HG03095 (cell line): ENCODE measurements around the gene CLTC.
"Not testable (repeated sequence)": the region's sequence is repeated elsewhere in the genome, so short reads cannot be mapped to it uniquely, and the experiment has no call there.

Source experiments
- ATAC-seq: cut with Tn5 transposase; IDR thresholded peaks from one replicate; pipeline ENCODE4 v1.9.1; 2021; ENCODE audit warnings: moderate library complexity; ENCODE audit not compliant: unreplicated experiment

Gene CLTC

DNA sequence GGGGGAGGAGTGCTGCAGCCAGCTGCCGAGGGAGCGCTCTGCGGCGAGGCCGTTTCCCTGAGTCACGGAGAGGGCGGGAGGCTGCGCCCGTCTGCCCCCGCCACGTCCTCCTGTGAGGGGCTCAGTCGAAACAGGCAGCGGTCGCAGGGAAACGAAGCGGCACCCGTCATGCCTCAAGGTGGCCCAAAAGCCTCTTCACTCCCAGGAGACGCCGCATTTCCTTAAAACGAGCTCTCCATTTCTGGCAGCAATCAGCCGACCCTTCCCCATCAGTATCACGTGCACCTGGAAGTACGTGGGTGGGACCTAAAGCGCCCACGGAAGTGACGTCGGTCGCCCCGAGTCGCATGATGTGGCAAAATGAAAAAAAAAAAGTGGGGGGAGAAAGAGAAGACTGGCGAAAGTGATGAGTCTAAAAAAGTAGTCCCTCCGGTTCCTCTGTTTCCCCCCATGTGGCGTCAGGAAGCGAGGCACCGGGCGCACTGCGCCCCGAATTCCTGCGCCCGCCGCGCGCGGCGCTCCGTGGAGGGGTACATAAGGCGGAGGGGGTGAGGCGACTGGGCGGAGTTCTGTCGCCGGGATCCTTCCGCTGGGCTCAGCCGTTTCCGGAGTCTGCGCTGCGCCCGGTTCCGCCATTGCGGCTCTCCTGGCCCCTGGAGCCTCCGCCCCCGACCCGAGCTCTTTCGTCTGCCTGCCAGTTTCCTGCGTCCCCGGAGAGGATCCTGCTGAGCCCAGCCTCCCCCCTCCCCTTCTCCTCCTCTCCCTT lies at the start of gene CLTC:
Gene CLTC, plus strand, starts transcription at position 598 of the 766 bp plus-strand sequence. CDS start 237 bp downstream, outside the sequence.
- peak; percentile 74 for ATAC-seq

DNA sequence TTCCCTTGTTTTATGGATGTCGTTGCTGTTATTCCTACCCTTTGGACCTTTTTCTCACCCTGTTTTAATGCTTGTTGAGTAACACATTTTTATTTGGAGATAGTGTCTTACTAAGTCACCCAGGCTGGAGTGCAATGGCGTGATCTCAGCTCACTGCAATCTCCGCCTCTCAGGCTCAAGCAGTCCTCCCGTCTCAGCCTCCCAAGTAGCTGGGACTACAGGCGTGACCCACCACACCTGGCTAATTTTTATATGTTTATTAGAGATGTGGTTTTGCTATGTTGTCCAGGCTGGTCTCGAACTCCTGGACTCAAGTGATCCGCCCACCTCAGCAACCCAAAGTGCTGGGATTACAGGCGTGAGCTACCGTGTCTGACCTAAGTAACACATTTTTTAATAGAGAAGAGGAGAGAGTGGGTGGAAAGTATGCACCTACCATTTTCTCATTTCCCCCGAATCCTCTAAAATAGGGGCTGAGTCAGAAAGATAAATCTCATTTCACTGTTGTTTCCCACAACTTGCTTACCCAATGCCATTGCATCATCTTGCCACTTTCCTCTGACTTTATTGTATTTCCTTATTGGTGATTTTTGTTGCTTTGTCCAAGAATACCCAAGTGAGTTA lies 47.3 kb upstream of the CLTC start:
- no peak for ATAC-seq

DNA sequence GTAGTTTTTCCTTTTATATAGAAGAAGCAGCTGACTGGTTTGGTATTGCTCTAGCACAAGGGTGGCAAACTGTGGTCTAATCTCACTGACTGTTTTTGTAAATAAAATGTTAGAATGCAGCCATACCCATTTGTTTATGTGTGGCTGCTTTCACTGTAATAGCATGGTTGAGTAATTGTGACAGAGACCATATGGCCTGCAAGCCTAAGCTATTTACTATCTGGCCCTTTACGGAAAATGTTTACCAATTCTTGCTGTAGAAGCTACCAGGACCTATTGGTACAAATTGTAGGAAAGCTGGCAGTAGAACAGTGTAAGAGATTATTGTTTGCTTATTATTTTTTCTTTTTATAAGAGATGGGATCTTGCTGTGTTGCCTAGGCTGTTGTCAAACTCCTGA lies 35.5 kb upstream of the CLTC start:
- ATAC-seq: not testable (repeated sequence)

DNA sequence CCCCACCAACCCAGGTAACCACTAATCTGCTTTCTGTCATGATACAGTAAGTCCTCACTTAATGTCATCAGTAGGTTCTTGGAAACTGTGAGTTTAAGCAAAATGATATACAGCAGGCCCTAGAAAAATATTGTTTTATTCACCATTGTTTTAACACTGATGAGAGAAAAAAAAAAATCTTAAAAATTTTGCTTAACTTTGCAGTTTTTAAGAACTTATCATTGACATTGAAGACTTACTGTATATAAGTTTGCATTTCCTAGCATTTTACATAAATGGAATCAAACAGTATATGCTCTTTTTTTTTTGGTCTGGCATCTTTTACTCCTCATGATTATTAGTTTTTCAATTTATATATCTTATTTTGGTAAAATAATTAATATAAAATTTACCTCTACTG lies 19.5 kb upstream of the CLTC start:
- no peak for ATAC-seq

DNA sequence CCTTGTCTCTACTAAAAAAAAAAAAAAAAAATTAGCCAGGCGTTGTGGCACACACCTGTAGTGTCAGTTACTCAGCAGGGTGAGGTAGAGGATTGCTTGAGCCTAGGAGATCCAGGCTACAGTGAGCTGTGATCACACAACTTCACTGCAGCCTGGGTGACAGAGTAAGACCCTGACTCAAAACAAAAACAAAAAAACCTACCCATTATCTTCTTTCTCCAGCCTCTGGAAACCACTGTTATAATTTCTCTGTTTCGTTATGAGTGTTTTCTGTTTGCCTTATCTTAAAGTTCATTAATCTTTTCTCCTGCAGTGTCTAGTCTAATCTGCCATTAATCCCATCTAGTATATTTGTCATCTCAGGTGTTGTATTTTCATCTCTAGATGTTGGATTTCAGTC lies 18.6 kb upstream of the CLTC start:
- ATAC-seq: no peak

DNA sequence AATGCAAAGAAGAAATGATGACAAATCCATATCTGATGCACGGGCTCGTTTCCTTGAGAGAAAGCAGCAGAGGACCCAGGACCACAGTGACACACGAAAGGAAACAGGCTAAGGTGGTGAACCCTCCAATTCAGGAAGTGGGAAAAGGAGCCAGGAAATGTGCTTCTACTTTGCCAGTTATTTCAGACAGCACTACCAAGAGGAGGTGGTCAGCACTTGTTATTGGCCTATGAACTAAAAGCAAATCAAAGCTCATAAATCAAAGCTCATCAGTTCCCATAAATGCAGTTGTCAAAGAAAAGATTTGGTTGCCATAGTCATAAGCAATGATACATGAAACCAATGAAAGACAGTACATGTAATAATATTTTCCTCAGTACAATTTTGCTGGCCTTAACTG lies 12.6 kb upstream of the CLTC start:
- ATAC-seq: no peak

DNA sequence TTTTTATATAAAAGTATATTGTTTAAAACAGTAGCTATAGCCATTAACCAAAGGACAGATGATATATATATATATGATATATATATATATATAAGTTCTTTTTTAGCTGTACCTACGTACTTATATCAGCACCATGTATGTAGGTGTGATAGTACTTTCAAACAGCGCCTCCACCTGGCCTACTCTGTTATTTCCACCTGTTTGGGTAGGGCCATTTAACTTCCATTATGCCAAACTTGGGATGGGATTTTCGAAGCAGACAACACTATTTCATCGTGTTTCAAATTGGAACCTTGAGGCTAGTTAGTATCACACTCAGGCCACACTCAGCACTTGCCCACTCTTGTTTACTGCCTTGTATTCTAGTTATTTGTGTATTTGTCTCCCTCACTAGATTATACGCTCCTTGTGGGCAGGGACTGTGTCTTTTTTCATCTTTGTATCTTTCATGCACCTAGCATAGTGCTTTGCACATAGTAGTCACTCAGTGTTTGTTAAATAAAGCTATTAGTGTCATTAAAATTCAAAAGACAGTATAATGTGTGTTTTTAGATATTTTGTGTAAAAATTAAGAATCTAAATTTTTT lies 11.8 kb upstream of the CLTC start:
- ATAC-seq: no peak

DNA sequence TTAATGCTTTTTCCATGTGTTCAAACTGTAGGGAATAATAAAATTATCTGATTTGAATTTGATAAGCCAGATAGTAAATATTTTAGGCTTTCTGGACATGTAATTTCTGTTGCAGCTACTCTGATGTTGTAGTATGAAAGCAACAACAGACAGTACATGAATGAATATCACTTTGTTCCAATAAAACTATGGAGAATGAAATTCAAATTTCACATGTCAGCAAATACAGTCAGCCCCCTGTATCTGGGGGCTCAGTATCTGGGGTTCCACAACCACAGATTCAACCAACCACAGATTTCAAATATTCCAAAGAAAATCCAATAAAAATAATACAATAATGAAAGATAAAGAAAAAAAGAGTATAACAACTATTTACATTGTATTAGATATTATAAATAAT lies 8.2 kb upstream of the CLTC start:
- no peak for ATAC-seq

DNA sequence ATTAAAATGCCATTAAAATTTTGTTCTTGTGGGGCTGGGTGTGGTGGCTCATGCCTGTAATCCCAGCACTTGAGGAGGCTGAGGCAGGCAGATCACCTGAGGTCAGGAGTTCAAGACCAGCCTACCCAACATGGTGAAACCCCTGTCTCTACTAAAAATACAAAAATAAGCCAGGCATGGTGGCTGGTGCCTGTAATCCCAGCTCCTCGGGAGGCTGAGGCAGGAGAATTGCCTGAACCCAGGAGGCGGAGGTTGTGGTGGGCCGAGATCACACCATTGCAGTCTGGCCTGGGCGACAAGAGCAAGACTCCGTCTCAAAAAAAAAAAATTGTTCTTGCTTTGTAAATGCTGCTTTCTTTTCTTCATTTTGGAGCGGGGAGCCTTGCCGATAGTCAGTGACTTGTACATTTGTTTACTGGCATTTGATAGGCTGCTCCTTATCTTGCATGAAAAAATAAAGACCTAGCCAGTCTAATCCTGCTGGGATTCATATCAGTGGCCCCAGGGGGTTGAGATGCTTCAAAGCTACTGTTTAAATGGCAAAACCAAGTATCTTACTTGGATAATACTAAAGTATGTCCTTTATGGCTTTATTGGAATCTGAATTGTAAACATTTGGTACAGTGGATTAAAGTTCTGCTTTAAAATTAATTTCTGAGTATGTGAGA lies 3.3 kb upstream of the CLTC start:
- ATAC-seq: no peak

DNA sequence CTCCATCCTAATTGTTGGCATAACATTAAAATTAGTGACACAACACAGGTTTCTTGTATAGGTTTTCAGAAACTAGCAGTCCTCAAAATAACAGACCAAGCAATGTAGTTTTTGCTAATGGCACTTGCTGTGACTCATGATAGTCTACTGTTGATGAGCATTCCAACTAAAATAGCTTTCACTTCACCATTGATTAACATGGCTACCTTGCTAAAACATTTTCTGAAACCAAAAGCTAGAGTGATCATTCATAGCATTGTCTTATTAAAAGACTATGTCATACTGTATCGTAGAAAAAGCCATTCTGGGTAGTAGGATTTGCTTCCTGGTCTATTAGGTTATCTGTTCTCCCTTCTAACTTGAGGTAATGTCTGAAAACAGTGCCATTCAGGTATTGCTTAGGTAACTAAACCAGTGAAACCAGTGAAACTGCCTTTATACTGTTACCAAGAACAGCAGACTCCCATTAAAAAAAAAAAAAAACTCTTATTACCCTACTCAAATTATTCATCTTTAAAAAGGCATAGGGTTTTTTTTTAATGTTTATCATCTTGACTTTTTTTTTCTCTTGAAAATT lies 2.5 kb upstream of the CLTC start:
- ATAC-seq: no peak

DNA sequence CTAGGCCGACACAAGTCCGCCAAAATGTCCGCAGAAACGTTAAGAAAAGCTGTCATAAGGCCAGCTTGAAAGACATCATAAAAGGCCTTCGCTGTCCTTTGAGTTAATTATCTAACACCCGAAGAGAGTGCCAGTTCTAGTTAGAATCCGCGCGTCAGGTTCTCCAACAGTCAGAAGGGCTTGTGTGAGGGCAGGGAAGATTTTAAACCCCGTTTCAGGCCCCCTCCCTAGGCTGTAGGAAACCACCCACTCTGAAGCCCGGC lies 729 bp upstream of the CLTC start:
- no peak for ATAC-seq

DNA sequence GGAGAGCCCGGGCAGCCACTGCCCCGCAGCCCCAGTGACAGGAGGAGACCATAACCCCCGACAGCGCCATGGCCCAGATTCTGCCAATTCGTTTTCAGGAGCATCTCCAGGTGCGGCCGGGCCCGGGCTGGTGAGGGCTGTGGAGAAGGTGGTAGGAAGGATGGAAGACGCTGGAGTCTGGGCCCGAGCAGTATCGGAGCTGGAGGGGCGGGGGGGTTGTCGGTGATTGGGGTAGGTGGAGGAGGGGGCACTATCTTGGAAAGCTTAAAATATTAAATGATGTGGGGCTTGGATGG lies 317 bp downstream of the CLTC start:
- ATAC-seq: no peak

DNA sequence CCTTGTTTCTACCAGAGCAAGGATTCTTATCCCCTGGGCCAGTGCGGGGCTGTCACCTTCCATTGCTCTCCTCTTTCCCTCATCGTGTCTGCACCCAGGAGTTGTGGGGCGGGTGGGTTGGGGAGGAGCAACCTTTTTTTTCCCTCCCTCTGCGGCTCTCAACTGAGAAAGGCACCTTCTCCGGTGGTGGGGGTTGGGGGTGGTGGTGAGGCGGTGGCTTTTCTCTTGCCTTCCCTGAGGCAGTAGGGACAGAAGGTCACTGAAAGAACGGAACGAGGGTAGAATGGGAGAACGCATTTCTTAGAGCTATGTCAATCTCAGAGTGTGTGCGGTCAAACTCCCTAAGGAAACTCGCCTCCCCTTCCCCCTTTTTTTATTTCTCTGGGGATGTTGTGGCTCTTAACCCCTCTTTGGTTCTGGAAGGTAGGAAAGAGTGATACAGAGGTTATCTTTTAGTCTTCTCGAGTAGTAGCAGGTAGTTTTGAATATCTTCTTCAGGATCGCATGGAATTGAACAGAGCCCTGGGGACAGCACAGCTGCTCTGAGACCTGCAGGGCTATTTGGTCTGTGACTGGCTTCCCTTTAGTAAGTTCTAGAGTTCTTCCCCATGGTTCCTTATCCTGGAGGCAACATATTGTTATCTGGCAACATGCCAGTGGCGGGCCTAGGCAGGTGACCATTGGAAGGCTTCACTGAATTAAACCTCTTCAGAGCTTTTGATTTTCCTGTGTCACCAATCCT lies 994 bp downstream of the CLTC start:
- no peak for ATAC-seq

DNA sequence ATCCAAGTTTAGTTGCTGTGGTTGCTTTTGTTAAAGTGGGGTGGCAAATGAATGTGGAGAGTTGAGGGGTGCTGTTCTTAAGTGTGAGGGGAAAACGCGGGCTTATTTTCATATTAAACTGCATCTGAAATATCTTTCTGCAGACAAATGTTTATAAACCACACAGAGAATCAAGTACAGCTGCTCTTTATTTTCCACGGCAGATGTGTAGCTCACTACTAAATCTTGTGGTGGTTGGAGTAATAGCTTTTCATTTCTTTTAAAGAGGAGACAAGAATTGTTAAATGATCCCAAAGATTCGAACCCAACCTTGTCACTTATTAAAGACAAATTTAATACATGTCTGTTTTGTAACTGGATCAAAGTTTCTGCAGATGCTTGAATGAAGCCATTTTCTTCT lies 2.1 kb downstream of the CLTC start:
- no peak for ATAC-seq

DNA sequence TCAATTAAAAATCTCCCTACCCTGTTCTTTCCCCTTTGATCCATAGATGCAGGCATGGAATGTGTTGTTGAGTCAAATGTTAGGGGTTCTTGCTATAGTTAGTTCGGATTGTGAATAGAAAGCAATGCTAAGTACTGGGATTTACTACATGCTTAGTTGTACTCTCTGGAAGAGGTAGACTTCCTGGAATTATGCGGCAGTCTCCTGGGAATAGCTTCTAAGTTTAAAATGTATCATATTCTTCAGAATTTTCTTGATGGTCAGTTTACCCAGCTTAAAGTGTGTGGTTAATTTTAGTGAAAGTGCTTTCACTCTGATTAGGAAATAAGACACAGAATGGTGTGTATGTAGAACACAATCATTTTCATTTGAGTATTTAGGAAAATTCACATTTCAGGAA lies 3.5 kb downstream of the CLTC start:
- ATAC-seq: no peak

DNA sequence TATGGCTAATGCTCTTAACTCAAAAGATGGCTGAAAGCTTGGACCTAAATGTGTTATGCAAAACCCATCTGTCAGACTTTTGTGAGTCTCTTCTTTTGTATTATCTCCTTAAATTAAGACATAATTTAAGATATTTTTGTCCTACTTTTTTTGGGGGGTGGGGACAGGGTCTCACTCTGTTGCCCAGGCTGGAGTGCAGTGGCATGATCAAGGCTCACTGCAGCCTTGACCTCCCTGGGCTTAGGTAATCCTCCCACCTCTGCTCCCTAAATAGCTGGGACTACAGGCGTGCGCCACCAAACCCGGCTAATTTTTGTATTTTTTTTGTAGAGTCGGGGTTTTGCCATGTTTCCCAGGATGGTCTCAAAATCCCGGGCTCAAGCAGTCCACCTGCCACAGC lies 7.1 kb downstream of the CLTC start:
- ATAC-seq: no peak

DNA sequence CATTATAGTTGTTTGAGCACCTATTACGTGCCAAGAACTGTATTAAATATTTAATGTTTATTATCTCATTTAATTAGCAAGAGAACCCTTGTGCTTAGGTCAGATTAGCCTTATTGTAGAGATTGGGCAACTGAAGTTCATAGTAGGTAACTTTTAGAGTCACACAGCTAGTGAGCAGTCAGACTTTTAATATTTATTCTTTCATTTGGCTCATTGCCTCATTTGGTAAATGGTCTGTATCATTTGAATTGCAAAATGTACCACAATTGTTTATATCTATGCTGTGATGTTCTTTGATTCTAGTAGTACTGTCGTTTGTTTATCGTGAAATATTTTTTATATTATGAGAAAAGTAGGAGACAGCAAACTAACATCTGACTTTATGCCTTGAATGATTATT lies 7.6 kb downstream of the CLTC start:
- no peak for ATAC-seq

DNA sequence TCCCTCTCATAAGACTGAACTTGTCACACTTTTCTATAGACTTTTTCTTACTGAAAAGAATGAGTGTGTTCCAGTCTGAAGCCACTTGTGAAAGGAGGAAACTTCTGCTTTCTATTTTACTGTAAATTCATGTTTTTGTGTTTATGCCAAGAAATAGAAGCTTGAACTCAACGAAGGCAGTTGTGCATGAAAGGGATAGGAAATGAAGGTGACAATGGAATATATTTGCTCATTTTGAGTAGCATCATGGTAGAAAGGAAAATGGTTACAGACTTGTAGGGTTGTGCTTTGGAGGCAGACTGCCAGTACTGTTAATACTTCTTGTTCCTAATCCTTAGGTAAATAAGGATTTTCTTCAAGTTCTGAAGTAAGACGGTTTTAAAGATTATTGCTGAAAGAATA lies 8.1 kb downstream of the CLTC start:
- no peak for ATAC-seq

DNA sequence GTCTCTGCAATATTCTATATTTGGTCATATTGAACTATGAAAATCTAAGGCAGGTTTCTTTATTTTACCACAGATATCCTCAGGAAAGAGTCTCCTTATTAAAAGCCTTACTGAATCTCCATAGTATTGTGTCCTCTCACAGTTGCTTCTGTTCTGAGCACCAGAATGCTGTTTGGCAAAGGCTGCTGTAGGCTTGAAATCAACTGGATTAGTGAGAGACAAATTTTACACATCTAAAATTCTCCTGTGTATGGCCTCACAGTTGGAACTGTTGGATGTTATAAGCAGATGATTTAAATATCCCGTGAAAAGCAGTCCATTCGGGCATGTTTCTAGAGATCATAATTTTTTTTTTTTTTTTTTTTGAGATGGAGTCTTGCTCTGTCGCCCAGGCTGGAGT lies 9.5 kb downstream of the CLTC start:
- no peak for ATAC-seq

DNA sequence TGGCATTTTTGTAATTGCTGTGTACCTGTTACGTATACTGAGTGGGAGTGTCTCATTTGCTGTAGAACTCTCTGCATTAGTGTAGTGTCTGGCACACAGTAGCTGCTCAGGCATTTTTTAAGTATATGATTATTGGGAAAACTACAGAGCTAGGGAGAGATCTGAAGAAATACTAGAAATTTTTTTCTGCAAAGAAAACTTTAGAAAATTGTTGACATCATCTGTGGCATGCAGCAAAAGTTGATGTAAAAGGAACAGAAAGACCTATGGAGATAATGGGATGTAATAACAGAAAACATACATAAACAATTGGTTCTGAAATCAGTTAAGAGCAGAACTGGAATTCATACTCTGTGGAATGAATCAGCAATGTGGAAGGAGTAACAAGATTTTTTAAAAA lies 11.6 kb downstream of the CLTC start:
- no peak for ATAC-seq

DNA sequence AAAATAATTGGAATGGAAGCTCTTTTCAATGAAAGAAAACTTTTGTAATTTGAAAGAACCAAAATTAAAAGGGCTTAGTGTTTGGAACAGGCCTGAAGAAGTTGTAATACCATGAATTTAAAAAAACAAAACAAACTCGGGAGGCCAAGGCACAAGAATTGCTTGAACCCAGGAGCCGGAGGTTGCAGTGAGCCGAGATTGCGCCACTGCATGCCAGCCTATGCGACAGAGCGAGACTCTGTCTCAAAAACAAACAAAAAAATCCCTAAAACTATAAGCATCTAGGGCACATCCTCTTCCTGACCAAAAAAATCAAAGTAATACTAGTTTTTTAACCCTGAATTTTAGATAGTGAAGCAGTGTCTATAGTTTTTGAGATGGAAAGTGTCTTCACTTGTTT lies 12.7 kb downstream of the CLTC start:
- ATAC-seq: no peak
